ENCODE results near the gene KIAA0513.

KIAA0513 gene

GRCh38 chr16:85027349-85027957 lies at the start of gene KIAA0513:
Gene KIAA0513, plus strand, starts transcription at chr16:85027795. Its CDS starts 39,277 bp downstream, at chr16:85067072.
- H3K9me3 Mint-ChIP-seq: no peaks in the 10 kb centered on the region
- no peak for TF ChIP-seq CTCF (IDR thresholded peaks at IDR 0.05; ENCODE audit: unreplicated experiment in 3 of 3)
- H3K27ac Mint-ChIP-seq: peak within 1 kb of the TSS; percentile 86 to 95 (median 92)
- H3K36me3 Mint-ChIP-seq (ENCODE audit: low read depth): no peaks in the 10 kb centered on the region
- H3K4me3 Mint-ChIP-seq: peak within 1 kb of the TSS; percentile 90 to 96 (median 96)
- peaks cover 26% of the 10 kb centered on the region for H3K27me3 Mint-ChIP-seq (ENCODE audit: low read depth)
- H3K4me1 Mint-ChIP-seq: peaks cover 29% of the 10 kb centered on the region

- Mint-ChIP-seq H3K27ac (no peak overlapping the region), H3K27me3 (ENCODE audit: low read depth) (no peaks in the 10 kb centered on the region), H3K9me3 (no peaks in the 10 kb centered on the region), H3K4me3 (no peak overlapping the region), H3K36me3 (ENCODE audit: low read depth) (peaks cover 65% of the 10 kb centered on the region), H3K4me1 (no peaks in the 10 kb centered on the region)
- TF ChIP-seq CTCF (IDR thresholded peaks at IDR 0.05; ENCODE audit: unreplicated experiment in 3 of 3): no peak
Measured at GRCh38 chr16:84979516-84979915, 48.1 kb upstream of the KIAA0513 start.

GRCh38 chr16:84982434-84982833 lies 45.2 kb upstream of the KIAA0513 start:
- Mint-ChIP-seq H3K27me3 (ENCODE audit: low read depth) (no peaks in the 10 kb centered on the region), H3K4me1 (peaks cover 14% of the 10 kb centered on the region), H3K9me3 (no peaks in the 10 kb centered on the region), H3K4me3 (no peak overlapping the region), H3K27ac (no peak overlapping the region), H3K36me3 (ENCODE audit: low read depth) (peaks cover 65% of the 10 kb centered on the region)
- no peak for TF ChIP-seq CTCF (IDR thresholded peaks at IDR 0.05; ENCODE audit: unreplicated experiment in 3 of 3)

- TF ChIP-seq CTCF (IDR thresholded peaks at IDR 0.05; ENCODE audit: unreplicated experiment in 3 of 3): no peak
- no peak overlapping the region for H3K27ac Mint-ChIP-seq
- no peaks in the 10 kb centered on the region for H3K9me3 Mint-ChIP-seq
- peaks cover 70% of the 10 kb centered on the region for H3K36me3 Mint-ChIP-seq (ENCODE audit: low read depth)
- H3K27me3 Mint-ChIP-seq (ENCODE audit: low read depth): no peaks in the 10 kb centered on the region
- peaks cover 14% of the 10 kb centered on the region for H3K4me1 Mint-ChIP-seq
- no peak overlapping the region for H3K4me3 Mint-ChIP-seq
Measured at GRCh38 chr16:84985079-84986065, 42.2 kb upstream of the KIAA0513 start.

GRCh38 chr16:84986102-84986501 lies 41.5 kb upstream of the KIAA0513 start:
- TF ChIP-seq CTCF (IDR thresholded peaks at IDR 0.05; ENCODE audit: unreplicated experiment in 3 of 3): no peak

More at GRCh38 chr16:84986102-84986501, 41.5 kb upstream of the KIAA0513 start:
- H3K27me3 Mint-ChIP-seq (ENCODE audit: low read depth): no peaks in the 10 kb centered on the region
- peaks cover 68% of the 10 kb centered on the region for H3K36me3 Mint-ChIP-seq (ENCODE audit: low read depth)
- peaks cover 14% of the 10 kb centered on the region for H3K4me1 Mint-ChIP-seq
- no peaks in the 10 kb centered on the region for H3K9me3 Mint-ChIP-seq
- no peak overlapping the region for H3K27ac Mint-ChIP-seq
- no peak overlapping the region for H3K4me3 Mint-ChIP-seq
